ENCODE data around the gene RNF31.

The RNF31 gene

DNA sequence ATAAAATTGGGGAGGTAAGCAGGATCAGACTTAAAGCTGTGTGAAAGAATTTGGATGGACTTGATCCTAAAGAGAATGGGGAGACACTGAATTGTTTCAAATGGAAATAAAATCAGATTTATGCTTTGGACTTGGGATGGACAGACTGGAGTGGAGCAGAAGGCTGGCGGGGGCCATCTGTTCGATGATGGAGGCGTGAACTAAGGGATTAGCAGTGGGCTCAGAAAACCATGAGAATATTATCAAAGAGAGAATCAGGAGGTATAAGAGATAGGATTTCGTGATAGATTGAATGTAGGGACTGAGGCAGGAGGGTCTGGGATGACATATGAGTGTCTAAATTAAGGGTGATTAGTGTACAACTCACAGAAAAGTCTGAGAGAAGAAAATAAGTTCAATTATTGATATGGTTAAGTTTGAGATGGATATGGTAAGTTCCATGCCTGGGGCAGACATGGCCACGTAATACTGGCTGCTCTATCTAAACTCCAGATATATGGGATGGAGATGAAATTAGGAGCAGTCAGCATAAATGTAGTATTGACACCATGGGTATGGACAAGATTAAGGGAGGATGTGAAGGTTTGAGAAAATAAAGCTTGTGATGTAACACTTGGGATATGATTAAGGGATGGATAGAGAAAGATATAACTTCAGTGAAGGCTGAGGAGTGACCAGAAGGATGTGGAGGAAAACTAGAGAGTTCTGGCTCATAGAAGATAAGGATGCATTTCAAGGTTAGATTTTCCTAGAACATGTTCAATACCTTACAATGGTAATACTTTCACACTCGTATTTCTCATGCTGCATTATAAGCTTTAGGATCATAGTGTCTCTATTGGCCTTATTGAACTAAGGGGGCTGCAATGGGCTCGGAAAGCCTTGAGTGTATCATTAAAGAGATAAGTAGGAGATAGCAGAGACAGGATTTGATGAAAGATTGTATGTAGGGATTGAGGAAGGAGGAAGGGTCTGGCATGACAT lies 57.2 kb downstream of the RNF31 start:
- no peak for DNase-seq

DNA sequence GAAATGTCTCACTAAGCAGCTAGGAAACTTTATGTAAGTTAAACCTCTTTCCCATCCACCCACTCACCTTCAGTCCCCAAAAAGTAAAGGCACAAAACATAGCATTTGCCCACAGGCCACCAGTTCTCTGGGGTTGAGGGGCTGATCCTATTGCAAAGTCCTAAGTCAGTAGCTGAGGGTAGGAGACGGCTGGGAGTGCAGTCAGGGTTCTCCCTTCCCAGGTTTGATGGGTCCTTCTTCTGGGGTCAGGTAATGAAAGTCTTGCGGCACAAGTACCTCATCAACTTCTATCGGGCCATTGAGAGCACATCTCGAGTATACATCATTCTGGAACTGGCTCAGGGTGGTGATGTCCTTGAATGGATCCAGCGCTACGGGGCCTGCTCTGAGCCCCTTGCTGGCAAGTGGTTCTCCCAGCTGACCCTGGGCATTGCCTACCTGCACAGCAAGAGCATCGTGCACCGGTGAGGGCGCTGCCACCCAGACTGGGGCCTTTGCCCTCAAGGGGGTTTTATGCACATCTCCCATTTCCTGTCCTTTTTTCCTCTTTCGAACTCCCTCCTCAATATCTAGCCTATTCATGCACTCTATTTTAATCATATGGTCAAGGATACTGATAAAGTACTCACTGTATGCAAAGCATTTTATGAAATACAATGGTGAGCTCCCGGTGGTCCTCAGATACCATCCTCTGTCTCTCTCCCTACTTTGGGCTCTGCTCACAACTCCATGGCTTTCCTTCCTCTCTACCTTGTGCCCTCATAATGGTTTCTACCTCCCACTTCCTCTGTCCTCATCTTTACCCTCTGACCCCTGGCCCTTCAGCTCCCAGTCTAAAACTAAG lies 59.2 kb downstream of the RNF31 start:
- no peak for DNase-seq

GRCh38 chr14:24207104-24207551 lies 59.8 kb downstream of the RNF31 start:
- DNase-seq = no peak

DNA sequence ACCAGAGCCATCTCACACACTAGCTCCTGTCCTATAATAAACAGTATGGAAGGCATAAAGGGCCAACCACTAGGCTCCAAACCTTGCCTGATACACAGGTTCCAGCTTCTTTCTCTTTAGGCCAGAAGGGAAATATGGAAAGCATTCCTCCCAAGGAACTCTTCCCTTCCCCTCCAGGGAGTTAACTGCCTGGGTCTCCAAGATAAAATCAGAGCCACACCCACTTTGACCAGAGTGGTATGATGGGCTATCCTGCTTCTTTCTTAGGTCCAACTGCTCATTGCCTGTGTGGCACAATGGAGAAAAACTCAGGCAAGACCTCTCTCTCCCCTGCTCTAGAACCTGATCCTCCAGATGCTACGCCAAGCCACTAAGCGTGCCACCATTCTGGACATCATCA lies 60.3 kb downstream of the RNF31 start:
- DNase-seq = no peak

Measured in T-helper 9 cell (primary cell).